ENCODE results near the gene GAS7.

The GAS7 gene

GRCh38 chr17:9984768-9985167 is 213.6 kb downstream of the GAS7 start:
- H3K27ac Mint-ChIP-seq, result no peak overlapping the region
- no peaks in the 10 kb centered on the region for H3K27me3 Mint-ChIP-seq
- H3K9me3 Mint-ChIP-seq, result peaks cover 3% of the 10 kb centered on the region
- no peak for ATAC-seq
- H3K4me3 Mint-ChIP-seq, result no peak overlapping the region
- H3K4me1 Mint-ChIP-seq, result peaks cover 8% of the 10 kb centered on the region
- no peaks in the 10 kb centered on the region for H3K36me3 Mint-ChIP-seq

- Mint-ChIP-seq H3K27ac (no peak overlapping the region), H3K4me1 (no peaks in the 10 kb centered on the region), H3K36me3 (no peaks in the 10 kb centered on the region), H3K4me3 (no peak overlapping the region), H3K27me3 (no peaks in the 10 kb centered on the region), H3K9me3 (no peaks in the 10 kb centered on the region)
- ATAC-seq, result no peak
Measured at GRCh38 chr17:9982159-9982558, 216.2 kb downstream of the GAS7 start.

GRCh38 chr17:9981344-9981915 is 217.0 kb downstream of the GAS7 start:
- H3K27me3 Mint-ChIP-seq, result no peaks in the 10 kb centered on the region
- no peaks in the 10 kb centered on the region for H3K36me3 Mint-ChIP-seq
- H3K4me3 Mint-ChIP-seq, result no peak overlapping the region
- ATAC-seq, result no peak
- H3K9me3 Mint-ChIP-seq, result no peaks in the 10 kb centered on the region
- no peak overlapping the region for H3K27ac Mint-ChIP-seq
- no peaks in the 10 kb centered on the region for H3K4me1 Mint-ChIP-seq

- H3K36me3 Mint-ChIP-seq, result no peaks in the 10 kb centered on the region
- no peaks in the 10 kb centered on the region for H3K4me1 Mint-ChIP-seq
- no peaks in the 10 kb centered on the region for H3K9me3 Mint-ChIP-seq
- no peak for ATAC-seq
- no peaks in the 10 kb centered on the region for H3K27me3 Mint-ChIP-seq
- no peak overlapping the region for H3K27ac Mint-ChIP-seq
- H3K4me3 Mint-ChIP-seq, result no peak overlapping the region
Measured at GRCh38 chr17:9979463-9979995, 218.9 kb downstream of the GAS7 start.

GRCh38 chr17:9977180-9977575 is 221.2 kb downstream of the GAS7 start:
- Mint-ChIP-seq H3K36me3 (no peaks in the 10 kb centered on the region), H3K4me3 (no peak overlapping the region), H3K27ac (no peak overlapping the region), H3K4me1 (no peaks in the 10 kb centered on the region), H3K27me3 (no peaks in the 10 kb centered on the region), H3K9me3 (no peaks in the 10 kb centered on the region)
- ATAC-seq, result no peak

- H3K9me3 Mint-ChIP-seq, result no peaks in the 10 kb centered on the region
- no peak overlapping the region for H3K4me3 Mint-ChIP-seq
- H3K36me3 Mint-ChIP-seq, result no peaks in the 10 kb centered on the region
- no peaks in the 10 kb centered on the region for H3K4me1 Mint-ChIP-seq
- H3K27me3 Mint-ChIP-seq, result no peaks in the 10 kb centered on the region
- no peak overlapping the region for H3K27ac Mint-ChIP-seq
- ATAC-seq, result no peak
Measured at GRCh38 chr17:9976283-9977179, 221.9 kb downstream of the GAS7 start.

- Mint-ChIP-seq H3K4me1 (no peaks in the 10 kb centered on the region), H3K27me3 (no peaks in the 10 kb centered on the region), H3K9me3 (no peaks in the 10 kb centered on the region), H3K27ac (no peak overlapping the region), H3K36me3 (no peaks in the 10 kb centered on the region), H3K4me3 (no peak overlapping the region)
- ATAC-seq, result no peak
Measured at GRCh38 chr17:9974448-9975381, 223.7 kb downstream of the GAS7 start.

- H3K36me3 Mint-ChIP-seq, result no peaks in the 10 kb centered on the region
Measured at GRCh38 chr17:9973669-9974447, 224.5 kb downstream of the GAS7 start.

GRCh38 chr17:9971991-9972390 is 226.4 kb downstream of the GAS7 start:
- ATAC-seq, result no peak
- Mint-ChIP-seq H3K27ac (no peak overlapping the region), H3K4me1 (no peaks in the 10 kb centered on the region), H3K9me3 (no peaks in the 10 kb centered on the region), H3K36me3 (no peaks in the 10 kb centered on the region), H3K4me3 (no peak overlapping the region), H3K27me3 (no peaks in the 10 kb centered on the region)

More at GRCh38 chr17:9973669-9974447, 224.5 kb downstream of the GAS7 start:
- Mint-ChIP-seq H3K4me3 (no peak overlapping the region), H3K27ac (no peak overlapping the region), H3K4me1 (no peaks in the 10 kb centered on the region), H3K27me3 (no peaks in the 10 kb centered on the region), H3K9me3 (no peaks in the 10 kb centered on the region)
- ATAC-seq, result no peak

GRCh38 chr17:9969301-9969935 is 229.0 kb downstream of the GAS7 start:
- Mint-ChIP-seq H3K4me3 (no peak overlapping the region), H3K27ac (no peak overlapping the region), H3K27me3 (no peaks in the 10 kb centered on the region), H3K9me3 (no peaks in the 10 kb centered on the region), H3K4me1 (no peaks in the 10 kb centered on the region), H3K36me3 (no peaks in the 10 kb centered on the region)
- ATAC-seq, result no peak

- Mint-ChIP-seq H3K9me3 (no peaks in the 10 kb centered on the region), H3K27me3 (no peaks in the 10 kb centered on the region), H3K27ac (no peak overlapping the region), H3K4me1 (no peaks in the 10 kb centered on the region), H3K36me3 (no peaks in the 10 kb centered on the region), H3K4me3 (no peak overlapping the region)
- ATAC-seq, result no peak
Measured at GRCh38 chr17:9968881-9969280, 229.5 kb downstream of the GAS7 start.

GRCh38 chr17:9968008-9968407 is 230.4 kb downstream of the GAS7 start:
- Mint-ChIP-seq H3K4me1 (no peaks in the 10 kb centered on the region), H3K27ac (no peak overlapping the region), H3K27me3 (no peaks in the 10 kb centered on the region), H3K4me3 (no peak overlapping the region), H3K9me3 (no peaks in the 10 kb centered on the region), H3K36me3 (no peaks in the 10 kb centered on the region)
- ATAC-seq, result no peak

GRCh38 chr17:9959377-9959981 is 238.9 kb downstream of the GAS7 start:
- no peaks in the 10 kb centered on the region for H3K9me3 Mint-ChIP-seq

More at GRCh38 chr17:9959377-9959981, 238.9 kb downstream of the GAS7 start:
- Mint-ChIP-seq H3K27ac (no peak overlapping the region), H3K4me1 (no peaks in the 10 kb centered on the region), H3K4me3 (no peak overlapping the region), H3K27me3 (peaks cover 35% of the 10 kb centered on the region), H3K36me3 (no peaks in the 10 kb centered on the region)
- ATAC-seq, result no peak

All from stimulated activated memory B cell treated with anti-CD40 and anti-IgM and Interleukin-4, amounts not matched to agents 10 μg/mL and 1 μg/mL and 100 μg/mL, for 72 hours (primary cell).